GM15510 (cell line): ENCODE results near the gene NAA15.

ENCODE experiments used
- POLR2A ChIP-seq: IDR thresholded peaks from 3 replicates; pipeline ENCODE4 v1.6.1; 2011; ENCODE audit warnings: borderline replicate concordance; ENCODE audit not compliant: insufficient read length; ENCODE audit errors: extremely low read depth

The NAA15 gene

DNA sequence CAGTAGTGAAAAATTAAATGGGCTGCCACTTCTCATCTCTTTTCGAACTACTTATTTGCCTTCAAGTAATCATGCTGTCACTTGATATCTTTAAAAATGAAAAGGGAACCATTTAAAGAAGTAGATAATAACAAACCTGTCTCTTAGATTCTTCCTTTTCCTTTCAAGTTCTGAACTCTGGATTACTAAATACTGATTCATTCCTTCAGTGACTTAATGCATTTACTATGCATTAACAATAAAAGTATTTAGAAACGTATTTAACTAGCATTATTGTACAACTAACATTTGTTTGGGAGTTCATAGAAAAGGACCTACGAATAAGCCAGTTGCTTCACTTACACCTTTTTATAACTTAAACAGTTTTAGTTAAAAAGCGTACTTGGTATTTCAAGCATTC lies 91.5 kb downstream of the NAA15 start:
- no peak for TF ChIP-seq POLR2A

DNA sequence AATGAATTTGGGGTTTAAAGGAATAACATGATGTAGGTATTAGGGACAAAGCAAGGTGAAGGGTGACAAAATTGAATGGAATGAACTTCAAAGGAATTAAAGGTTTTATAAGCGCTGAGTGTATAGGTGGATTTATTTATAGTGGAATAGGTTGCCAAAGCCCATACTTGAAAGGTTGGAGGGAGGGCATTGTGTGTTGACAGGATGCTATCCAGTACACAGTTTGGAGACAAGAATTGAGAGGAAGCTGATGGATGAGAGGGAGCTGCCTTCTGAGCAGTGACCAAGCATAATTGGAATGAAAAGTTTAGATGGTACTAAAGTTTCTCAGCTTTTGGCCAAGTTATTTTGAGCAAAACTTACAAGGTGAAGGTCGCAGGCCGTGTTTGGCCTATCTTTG lies 100.1 kb downstream of the NAA15 start:
- no peak for TF ChIP-seq POLR2A

DNA sequence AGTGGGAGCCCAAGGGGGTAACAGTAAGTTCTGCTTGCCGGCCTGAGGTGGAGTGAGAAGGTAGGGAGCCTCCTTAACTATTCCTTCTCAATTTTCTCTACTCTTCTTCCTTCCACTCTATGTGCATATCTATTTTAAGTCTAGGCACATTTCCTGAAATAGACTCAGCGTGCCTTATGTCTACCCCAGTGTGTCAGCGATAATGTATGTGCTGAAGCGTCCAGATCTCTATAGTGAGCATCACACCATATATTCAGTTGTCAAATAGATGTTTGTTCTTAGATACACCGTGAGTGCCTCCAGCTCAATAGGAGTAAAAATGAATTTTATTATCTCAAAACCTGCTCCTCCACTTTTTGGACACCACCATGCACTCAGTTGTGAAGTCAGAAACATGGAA lies 101.1 kb downstream of the NAA15 start:
- TF ChIP-seq POLR2A: no peak

DNA sequence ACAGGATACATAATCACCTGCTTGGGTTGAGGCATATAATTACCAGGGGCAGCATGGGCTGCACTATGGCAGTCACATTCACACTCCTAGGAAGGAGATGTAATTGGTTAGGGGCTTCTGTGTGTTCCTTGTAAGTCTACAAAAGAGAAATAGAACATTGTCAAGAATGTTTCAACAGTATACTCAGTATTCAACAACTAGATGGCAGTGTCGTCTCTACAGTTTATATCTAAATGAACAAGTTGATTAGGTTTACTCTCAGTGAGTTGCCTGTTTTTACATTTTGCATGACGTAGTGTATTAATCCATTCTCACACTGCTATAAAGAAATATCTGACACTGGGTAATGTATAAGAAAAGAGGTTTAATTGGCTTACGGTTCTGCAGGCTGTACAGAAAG lies 102.2 kb downstream of the NAA15 start:
- no peak for TF ChIP-seq POLR2A

DNA sequence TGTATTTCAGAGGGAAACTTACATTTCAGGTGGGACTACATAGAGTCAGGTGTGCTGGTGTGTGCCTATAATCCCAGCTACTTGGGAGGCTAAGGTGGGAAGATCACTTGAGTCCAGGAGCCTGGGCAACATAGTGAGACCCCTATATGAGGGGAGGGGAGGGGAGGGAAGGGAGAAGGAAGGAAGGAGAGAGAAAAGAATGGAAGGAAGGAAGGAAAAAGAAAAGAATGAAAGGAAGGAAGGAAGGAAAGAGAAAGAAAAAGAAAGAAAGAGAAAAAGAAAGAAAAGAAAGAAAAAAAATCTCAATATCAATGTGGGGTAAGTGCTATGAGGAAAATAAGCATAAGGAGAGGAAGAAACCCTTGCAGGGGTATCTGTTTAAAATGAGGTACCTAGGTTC lies 109.0 kb downstream of the NAA15 start:
- no peak for TF ChIP-seq POLR2A

DNA sequence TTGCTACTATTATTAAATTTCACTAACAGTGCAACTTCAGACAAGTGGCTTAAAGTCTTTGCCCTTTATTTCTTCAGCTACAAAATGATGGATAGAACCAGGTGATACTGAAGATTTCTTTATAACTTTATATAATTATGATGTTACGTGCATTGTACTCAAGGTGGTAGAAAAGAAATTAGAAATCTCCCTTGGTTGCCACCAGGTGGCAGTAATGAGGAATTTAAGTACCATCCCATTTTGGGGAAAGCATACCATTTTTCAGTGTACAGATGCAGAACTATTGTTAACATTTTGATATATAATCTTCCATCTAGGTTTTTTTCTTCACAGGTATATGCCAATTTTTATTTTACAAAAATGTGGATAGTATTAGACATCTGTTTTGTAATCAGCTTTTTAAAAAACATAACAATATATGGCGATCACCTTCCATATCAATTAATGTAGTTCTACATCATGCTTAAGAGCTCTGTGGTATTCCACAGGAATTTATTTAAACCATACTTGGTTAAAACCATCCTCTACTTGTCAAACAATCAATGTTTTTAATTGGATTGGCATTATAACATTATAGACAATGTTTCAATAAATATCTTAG lies 114.9 kb downstream of the NAA15 start:
- TF ChIP-seq POLR2A: no peak

DNA sequence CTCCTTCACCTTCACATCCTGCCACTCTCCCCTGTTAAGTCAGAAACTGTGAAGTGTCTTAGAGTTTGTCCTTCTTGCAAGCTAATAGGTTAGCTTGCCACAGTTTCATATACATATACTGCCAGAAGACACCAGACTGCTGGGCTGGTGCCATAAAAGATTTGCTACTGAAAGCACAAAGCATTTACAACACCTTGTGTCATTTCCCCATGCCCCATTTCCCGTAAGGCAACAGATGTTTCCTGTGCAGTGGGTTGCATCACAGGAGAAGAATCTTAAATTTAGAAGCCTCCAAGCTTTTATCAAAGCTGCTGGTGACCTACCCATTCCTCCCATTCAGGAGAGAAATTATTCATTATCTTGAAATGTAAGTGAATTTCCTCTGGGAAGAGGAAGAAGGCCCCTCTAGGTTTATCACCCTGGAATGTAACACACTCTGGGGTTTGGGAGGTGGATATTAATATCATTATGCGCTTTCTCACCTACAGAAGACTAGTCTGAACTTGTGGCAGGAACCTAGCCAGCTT lies 118.1 kb downstream of the NAA15 start:
- TF ChIP-seq POLR2A: no peak

DNA sequence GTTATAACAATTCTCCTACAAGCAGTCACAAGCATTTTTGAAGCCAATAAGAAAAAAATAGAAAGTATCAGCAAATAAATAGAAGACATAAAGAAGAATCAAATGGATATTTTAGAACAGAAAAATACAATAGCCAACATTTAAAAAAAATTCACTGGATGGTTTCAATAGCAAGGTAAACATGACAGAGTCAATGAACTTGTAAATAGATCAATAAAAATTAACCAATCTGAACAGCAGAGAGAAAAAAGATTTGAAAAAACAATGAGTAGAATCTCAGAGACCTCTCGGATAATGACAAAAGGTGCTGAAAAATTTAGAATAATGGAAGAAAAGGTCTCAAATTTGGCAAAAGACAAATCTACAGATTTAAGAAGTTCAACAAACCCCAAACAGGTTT lies 119.3 kb downstream of the NAA15 start:
- no peak for TF ChIP-seq POLR2A

DNA sequence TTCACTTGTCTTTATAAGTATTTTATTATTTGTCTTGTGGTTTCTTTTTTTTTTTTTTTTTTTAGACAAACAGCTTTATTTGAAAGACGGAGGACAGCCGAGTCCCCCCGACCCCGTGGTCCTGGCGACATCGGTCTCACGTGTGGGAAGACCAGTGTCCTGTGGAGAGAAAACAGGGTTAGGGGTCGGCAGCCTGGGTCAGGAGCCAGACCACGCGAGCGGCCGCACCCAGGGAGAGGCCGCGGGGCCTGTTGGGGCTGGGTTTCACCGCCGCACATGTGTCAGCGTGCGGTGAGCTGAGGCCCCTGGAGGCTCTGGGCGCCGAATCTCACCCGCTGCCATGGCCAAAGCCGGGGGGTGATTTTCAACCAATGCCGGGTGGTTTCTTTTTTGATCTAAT lies 134.8 kb downstream of the NAA15 start:
- TF ChIP-seq POLR2A: no peak

DNA sequence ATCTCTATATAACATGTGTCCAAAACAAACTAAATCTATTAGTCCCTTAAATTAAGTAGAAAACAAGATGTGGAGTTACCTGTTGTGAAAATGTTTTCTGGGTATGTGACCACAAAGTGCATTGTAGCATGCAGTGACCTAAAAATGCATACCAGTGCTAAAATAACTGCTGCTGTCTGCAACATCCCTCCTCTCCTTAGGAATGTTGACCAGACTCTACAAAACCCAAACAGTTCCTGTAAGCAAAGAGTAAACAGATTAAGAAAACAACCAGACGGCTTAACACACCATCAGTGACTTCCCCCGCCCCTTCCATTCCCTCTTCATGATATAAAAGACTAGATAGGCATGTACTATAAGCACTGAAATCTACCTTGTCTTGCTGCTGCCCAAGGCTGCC lies 136.8 kb downstream of the NAA15 start:
- no peak for TF ChIP-seq POLR2A

DNA sequence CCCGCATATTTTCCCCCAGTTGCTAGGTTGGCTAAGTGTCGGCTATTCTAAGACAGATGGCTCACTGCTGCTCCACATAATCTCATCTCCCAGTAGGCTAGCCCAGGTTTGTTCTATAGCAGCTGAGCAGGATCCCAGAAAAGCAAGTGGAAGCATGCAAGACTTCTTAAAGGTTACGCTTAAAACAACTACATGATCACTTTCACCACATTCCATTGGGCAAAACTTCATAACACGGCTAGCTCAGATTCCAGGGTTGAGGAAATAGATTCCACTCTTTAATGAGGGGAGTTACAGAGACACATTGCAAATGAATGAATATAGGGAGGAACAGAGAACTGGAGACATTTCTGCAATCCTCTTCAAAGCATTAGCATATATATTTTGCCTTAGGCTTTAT lies 139.7 kb downstream of the NAA15 start:
- TF ChIP-seq POLR2A: no peak

DNA sequence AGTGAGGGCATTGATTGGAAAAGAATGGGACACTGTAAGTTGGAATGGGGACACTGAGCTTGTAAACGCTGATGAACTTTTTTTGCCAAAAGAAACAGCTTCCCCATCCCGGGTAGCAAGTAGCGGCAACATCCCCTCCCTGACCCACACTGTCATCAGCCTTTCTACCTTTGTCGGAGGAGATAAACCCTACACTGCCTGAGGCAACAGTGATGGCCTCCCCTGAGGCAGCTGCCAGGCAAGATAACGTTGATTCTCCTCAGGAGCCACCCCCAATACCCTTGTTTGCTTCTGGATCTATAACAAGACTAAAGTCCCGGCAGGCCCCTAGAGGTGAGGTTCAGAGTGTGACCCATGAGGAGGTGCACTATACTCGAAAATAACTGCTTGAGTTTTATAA lies 142.4 kb downstream of the NAA15 start:
- TF ChIP-seq POLR2A: no peak

DNA sequence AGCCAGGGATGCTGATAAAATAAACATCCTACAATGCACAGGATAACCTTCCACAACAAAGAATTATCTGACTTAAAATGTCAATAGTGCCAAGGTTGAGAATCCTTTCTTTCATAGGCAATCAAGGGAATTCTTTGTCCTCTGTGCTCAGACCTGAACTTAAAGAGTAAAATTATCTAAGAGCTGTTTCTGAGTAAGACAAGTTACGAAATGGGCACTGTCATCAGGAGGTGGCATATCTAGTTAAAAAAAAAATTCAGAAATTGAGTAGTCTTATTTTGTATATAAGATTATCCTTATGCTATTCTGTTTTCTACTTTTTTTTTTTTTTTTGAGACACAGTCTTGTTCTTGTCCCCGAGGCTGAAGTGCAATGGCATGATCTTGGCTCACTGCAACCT lies 149.3 kb downstream of the NAA15 start:
- TF ChIP-seq POLR2A: no peak

DNA sequence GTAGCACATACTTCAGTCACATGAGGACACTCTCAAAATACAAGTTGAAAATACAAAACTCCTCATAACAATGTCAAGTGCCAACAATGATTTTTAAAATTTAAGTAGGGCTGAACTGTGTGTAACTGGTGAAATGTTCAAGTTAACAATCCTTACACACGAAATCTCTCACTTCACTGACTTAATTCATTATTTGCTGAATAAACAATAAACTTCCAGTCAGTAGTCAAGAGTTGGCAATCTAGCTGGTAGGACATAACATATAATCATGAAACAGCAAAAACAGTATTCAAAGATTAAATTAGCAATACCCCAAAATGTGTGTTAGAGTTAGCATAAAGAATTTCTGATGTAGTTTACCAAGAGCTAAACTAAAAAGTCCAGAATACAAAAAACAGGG lies 150.7 kb downstream of the NAA15 start:
- TF ChIP-seq POLR2A: no peak

DNA sequence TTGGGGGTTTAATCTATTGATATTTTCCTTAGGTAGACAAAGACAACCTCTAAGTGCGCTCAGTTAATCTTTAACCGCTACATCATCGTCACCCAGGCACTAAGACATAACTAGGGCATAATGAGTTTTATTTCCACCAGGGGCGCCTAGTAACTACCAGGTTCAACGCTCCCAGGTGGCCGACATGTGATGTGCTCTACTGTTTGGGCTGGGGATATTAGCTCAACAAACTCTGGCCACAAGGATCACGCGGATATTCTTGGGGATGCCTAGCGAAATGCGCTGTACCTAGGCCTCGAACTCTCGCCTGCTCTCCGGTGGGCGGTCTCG lies 151.7 kb downstream of the NAA15 start:
- TF ChIP-seq POLR2A: no peak

DNA sequence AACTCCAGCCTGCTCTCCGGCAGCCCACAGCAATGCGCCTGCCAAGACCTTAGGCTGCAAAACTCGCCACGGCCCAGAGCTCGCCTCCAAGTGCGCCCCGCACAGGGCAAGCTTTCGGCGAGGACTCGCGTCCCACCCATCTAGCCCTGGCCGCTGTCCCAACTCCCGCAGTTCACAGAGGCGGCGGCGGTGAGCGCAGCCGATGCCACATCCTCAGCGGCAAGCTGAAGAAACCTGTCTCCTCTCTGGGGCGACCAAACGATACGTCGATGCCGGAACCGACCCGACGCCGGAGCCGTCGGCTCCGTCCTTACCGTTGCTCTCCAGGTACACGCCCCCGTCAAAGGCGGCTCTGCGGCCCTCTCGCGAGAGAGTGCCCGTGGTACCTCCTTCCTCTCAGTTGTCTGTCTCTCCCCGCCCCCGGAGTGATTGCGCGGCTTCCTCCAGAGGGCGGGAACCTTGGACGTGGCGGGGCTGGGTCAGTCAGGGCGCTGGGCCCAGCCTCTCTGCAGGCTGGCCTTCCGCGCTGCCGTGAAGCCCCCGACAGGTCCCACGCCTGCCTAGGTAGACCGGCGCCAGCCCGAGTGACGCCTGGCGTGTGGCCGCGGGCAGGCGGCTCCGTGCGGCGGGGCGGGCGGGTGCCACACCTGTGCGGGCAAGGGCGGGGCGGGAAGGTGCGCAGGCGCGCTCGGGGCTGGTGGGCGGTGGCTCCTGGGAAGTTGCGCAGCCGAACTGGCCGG lies 152.2 kb downstream of the NAA15 start:
- peak; percentile 88 for TF ChIP-seq POLR2A
